ENCODE results near the gene LAMC3. TPM values are rescaled to one million over a fixed set of nuclear protein-coding genes. Genes with fewer than 3 reads are reported as not detected.

The LAMC3 gene
- total and polyA plus RNA-seq, 2 donors, result 0.61 to 2.6 TPM

DNA sequence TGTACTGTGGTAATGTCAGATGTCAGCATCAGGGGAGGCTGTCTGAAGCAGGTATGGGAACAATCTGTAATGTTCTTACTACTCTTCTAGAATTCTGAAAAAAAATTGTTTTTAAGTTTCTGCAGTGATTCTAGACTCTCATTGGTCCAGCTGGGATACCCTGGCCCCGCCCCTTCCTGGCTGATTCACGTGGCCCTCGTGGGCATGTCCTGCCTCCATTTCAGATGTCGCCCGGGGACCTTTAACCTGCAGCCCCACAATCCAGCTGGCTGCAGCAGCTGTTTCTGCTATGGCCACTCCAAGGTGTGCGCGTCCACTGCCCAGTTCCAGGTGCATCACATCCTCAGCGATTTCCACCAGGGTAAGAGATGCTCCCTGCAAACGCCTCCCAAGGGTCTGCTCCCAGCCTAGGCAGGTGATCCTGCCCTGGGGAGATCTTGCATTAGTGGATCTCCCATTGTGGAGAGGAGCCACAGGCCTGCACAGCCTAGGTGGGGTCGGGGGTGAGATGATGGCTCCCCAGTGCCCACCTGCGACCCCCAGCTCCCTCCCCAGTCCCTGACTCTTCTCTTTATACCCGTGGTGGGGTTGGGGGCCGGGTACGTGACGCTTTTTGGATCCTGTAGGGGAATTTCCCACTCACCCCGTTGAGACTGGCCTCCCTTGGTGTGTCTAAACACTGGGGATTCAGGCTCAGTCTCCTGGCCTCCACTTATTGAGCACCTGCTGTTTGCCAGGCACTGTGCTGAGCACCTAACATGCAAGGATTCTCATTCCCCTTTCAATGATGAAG lies 36.5 kb downstream of the LAMC3 start:
- Histone ChIP-seq H3K36me3 (ENCODE audit: control insufficient read depth in 2 of 2, insufficient read depth in 2 of 2, low read length in 1 of 2) (no peaks in the 10 kb centered on the region), H3K27ac (ENCODE audit: low read depth in 1 of 2, low read length in 1 of 2) (no peak overlapping the region), H3K27me3 (ENCODE audit: control insufficient read depth in 2 of 2, insufficient read depth in 1 of 2, low read length in 1 of 2) (peaks cover 0 to 14% of the 10 kb centered on the region in 2 donors), H3K4me3 (ENCODE audit: low read length in 2 of 2) (no peak overlapping the region), H3K4me1 (ENCODE audit: control insufficient read depth in 2 of 2, insufficient read depth in 2 of 2, low read length in 2 of 2) (no peaks in the 10 kb centered on the region), H3K9me3 (ENCODE audit: control insufficient read depth in 2 of 2, insufficient read depth in 1 of 2, low read length in 1 of 2) (no peaks in the 10 kb centered on the region)
- 84% methylated on average over 16 of the region's 16 CpGs for WGBS
- DNase-seq (ENCODE audit: low read depth in 6 of 9, low spot score in 9 of 9), result no peak

- Histone ChIP-seq H3K4me3 (ENCODE audit: low read length in 2 of 2) (no peak overlapping the region), H3K27ac (ENCODE audit: low read depth in 1 of 2, low read length in 1 of 2) (no peak overlapping the region), H3K4me1 (ENCODE audit: control insufficient read depth in 2 of 2, insufficient read depth in 2 of 2, low read length in 2 of 2) (no peaks in the 10 kb centered on the region), H3K36me3 (ENCODE audit: control insufficient read depth in 2 of 2, insufficient read depth in 2 of 2, low read length in 1 of 2) (no peaks in the 10 kb centered on the region), H3K27me3 (ENCODE audit: control insufficient read depth in 2 of 2, insufficient read depth in 1 of 2, low read length in 1 of 2) (peaks cover 0 to 14% of the 10 kb centered on the region in 2 donors), H3K9me3 (ENCODE audit: control insufficient read depth in 2 of 2, insufficient read depth in 1 of 2, low read length in 1 of 2) (no peaks in the 10 kb centered on the region)
- no peak for DNase-seq (ENCODE audit: low read depth in 6 of 9, low spot score in 9 of 9)
- WGBS, result 98% methylated on average over 3 of the region's 3 CpGs
Observed at GRCh38 chr9:131046093-131046380, 37.1 kb downstream of the LAMC3 start.

- 15% methylated on average over 34 of the region's 35 CpGs for WGBS
- DNase-seq (ENCODE audit: low read depth in 6 of 9, low spot score in 9 of 9), result peak; percentile 21 to 82 (median 56)
Observed at GRCh38 chr9:131046581-131047202, 37.7 kb downstream of the LAMC3 start.

DNA sequence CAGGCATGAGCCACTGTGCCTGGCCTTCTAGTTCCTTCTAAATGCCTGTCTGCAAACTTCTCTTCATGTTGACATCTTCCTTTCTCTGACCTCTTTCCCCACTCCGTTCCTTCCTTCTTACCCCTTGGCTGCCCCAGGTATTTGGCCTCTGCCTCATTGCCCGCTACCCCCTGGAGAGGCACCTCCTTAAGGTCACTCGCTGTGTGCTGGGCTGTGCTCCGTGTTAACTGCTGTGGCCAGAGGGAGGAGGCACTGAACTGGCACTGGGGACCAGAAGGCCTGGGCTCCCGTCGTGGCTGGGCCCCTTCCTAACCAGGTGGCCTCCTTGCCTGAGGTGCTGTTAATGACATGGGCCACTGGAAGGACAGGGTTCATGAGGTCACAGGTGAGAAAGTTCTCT lies 39.4 kb downstream of the LAMC3 start:
- Histone ChIP-seq H3K27me3 (ENCODE audit: control insufficient read depth in 2 of 2, insufficient read depth in 1 of 2, low read length in 1 of 2) (peaks cover 0 to 14% of the 10 kb centered on the region in 2 donors), H3K27ac (ENCODE audit: low read depth in 1 of 2, low read length in 1 of 2) (no peak overlapping the region), H3K4me1 (ENCODE audit: control insufficient read depth in 2 of 2, insufficient read depth in 2 of 2, low read length in 2 of 2) (no peaks in the 10 kb centered on the region), H3K36me3 (ENCODE audit: control insufficient read depth in 2 of 2, insufficient read depth in 2 of 2, low read length in 1 of 2) (no peaks in the 10 kb centered on the region), H3K4me3 (ENCODE audit: low read length in 2 of 2) (no peak overlapping the region), H3K9me3 (ENCODE audit: control insufficient read depth in 2 of 2, insufficient read depth in 1 of 2, low read length in 1 of 2) (no peaks in the 10 kb centered on the region)
- no peak for DNase-seq (ENCODE audit: low read depth in 6 of 9, low spot score in 9 of 9)
- 50% methylated on average over 6 of the region's 6 CpGs for WGBS

More at GRCh38 chr9:131046581-131047202, 37.7 kb downstream of the LAMC3 start:
- Histone ChIP-seq H3K4me1 (ENCODE audit: control insufficient read depth in 2 of 2, insufficient read depth in 2 of 2, low read length in 2 of 2) (no peaks in the 10 kb centered on the region), H3K36me3 (ENCODE audit: control insufficient read depth in 2 of 2, insufficient read depth in 2 of 2, low read length in 1 of 2) (no peaks in the 10 kb centered on the region), H3K27ac (ENCODE audit: low read depth in 1 of 2, low read length in 1 of 2) (no peak overlapping the region), H3K27me3 (ENCODE audit: control insufficient read depth in 2 of 2, insufficient read depth in 1 of 2, low read length in 1 of 2) (peaks cover 0 to 14% of the 10 kb centered on the region in 2 donors), H3K4me3 (ENCODE audit: low read length in 2 of 2) (no peak overlapping the region), H3K9me3 (ENCODE audit: control insufficient read depth in 2 of 2, insufficient read depth in 1 of 2, low read length in 1 of 2) (no peaks in the 10 kb centered on the region)

GRCh38 chr9:131048820-131049219 lies 39.8 kb downstream of the LAMC3 start:
- DNase-seq (ENCODE audit: low read depth in 6 of 9, low spot score in 9 of 9), result no peak
- WGBS, result 94% methylated on average over 8 of the region's 8 CpGs
- peaks cover 0 to 14% of the 10 kb centered on the region in 2 donors for H3K27me3 ChIP-seq (ENCODE audit: control insufficient read depth in 2 of 2, insufficient read depth in 1 of 2, low read length in 1 of 2)
- no peak overlapping the region for H3K27ac ChIP-seq (ENCODE audit: low read depth in 1 of 2, low read length in 1 of 2)
- H3K9me3 ChIP-seq (ENCODE audit: control insufficient read depth in 2 of 2, insufficient read depth in 1 of 2, low read length in 1 of 2), result no peaks in the 10 kb centered on the region
- no peaks in the 10 kb centered on the region for H3K36me3 ChIP-seq (ENCODE audit: control insufficient read depth in 2 of 2, insufficient read depth in 2 of 2, low read length in 1 of 2)
- H3K4me1 ChIP-seq (ENCODE audit: control insufficient read depth in 2 of 2, insufficient read depth in 2 of 2, low read length in 2 of 2), result no peaks in the 10 kb centered on the region
- H3K4me3 ChIP-seq (ENCODE audit: low read length in 2 of 2), result no peak overlapping the region

- Histone ChIP-seq H3K36me3 (ENCODE audit: control insufficient read depth in 2 of 2, insufficient read depth in 2 of 2, low read length in 1 of 2) (no peaks in the 10 kb centered on the region), H3K4me3 (ENCODE audit: low read length in 2 of 2) (no peak overlapping the region), H3K4me1 (ENCODE audit: control insufficient read depth in 2 of 2, insufficient read depth in 2 of 2, low read length in 2 of 2) (no peaks in the 10 kb centered on the region), H3K27ac (ENCODE audit: low read depth in 1 of 2, low read length in 1 of 2) (no peak overlapping the region), H3K27me3 (ENCODE audit: control insufficient read depth in 2 of 2, insufficient read depth in 1 of 2, low read length in 1 of 2) (peaks cover 0 to 14% of the 10 kb centered on the region in 2 donors), H3K9me3 (ENCODE audit: control insufficient read depth in 2 of 2, insufficient read depth in 1 of 2, low read length in 1 of 2) (no peaks in the 10 kb centered on the region)
- DNase-seq (ENCODE audit: low read depth in 6 of 9, low spot score in 9 of 9), result peak in 1 of 9 donors; percentile 10
- 67% methylated on average over 21 of the region's 21 CpGs for WGBS
Observed at GRCh38 chr9:131049829-131050715, 41.1 kb downstream of the LAMC3 start.

GRCh38 chr9:131050831-131051230 lies 41.9 kb downstream of the LAMC3 start:
- no peaks in the 10 kb centered on the region for H3K4me1 ChIP-seq (ENCODE audit: control insufficient read depth in 2 of 2, insufficient read depth in 2 of 2, low read length in 2 of 2)
- H3K36me3 ChIP-seq (ENCODE audit: control insufficient read depth in 2 of 2, insufficient read depth in 2 of 2, low read length in 1 of 2), result no peaks in the 10 kb centered on the region
- H3K27me3 ChIP-seq (ENCODE audit: control insufficient read depth in 2 of 2, insufficient read depth in 1 of 2, low read length in 1 of 2), result peaks cover 0 to 14% of the 10 kb centered on the region in 2 donors
- no peak overlapping the region for H3K4me3 ChIP-seq (ENCODE audit: low read length in 2 of 2)
- 97% methylated on average over 17 of the region's 17 CpGs for WGBS
- no peak overlapping the region for H3K27ac ChIP-seq (ENCODE audit: low read depth in 1 of 2, low read length in 1 of 2)
- no peak for DNase-seq (ENCODE audit: low read depth in 6 of 9, low spot score in 9 of 9)
- no peaks in the 10 kb centered on the region for H3K9me3 ChIP-seq (ENCODE audit: control insufficient read depth in 2 of 2, insufficient read depth in 1 of 2, low read length in 1 of 2)

DNA sequence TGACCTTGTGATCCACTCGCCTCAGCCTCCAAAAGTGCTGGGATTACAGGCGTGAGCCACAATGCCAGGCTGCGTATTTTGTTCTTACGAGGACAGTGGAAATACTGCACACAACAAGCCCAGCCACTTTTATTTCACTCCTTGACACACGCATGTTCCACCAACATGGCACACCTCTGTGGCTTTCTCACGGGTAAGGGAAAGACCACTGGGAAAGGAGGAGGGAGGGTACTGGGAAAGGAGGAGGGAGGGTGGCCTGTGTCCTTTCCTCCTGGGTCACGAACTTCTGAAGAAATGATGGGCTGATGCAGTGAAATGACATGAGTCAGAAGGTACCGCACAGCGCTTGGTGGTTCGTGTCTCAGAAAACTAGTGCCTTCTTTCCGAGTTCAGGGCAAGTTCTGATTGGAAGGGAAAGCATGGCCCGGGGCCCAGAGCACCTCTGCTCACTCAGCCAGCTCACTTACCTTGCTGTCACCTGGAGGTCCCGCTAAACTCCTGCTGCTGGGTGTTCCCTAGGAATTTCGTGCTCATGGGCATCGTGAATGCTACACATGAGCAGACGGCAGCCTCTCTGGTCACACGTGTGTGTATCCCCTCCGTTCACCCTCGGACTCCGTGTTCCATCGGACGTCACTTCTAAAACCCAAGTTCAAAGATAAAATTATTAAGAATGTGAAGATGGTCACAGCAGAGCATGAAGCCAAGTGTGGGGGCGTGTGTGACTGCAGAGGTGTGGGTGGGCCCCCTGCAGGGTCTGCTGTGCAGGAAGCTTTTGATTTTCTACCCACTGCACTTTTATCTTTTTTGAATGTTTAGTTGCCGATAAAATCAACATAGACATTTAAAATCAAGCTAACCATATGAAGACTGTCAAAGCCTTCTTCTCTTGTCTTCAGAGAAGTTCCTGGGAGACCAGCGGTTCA lies 42.9 kb downstream of the LAMC3 start:
- peaks cover 0 to 14% of the 10 kb centered on the region in 2 donors for H3K27me3 ChIP-seq (ENCODE audit: control insufficient read depth in 2 of 2, insufficient read depth in 1 of 2, low read length in 1 of 2)
- DNase-seq (ENCODE audit: low read depth in 6 of 9, low spot score in 9 of 9), result no peak
- WGBS, result 95% methylated on average over 25 of the region's 25 CpGs
- H3K4me1 ChIP-seq (ENCODE audit: control insufficient read depth in 2 of 2, insufficient read depth in 2 of 2, low read length in 2 of 2), result no peaks in the 10 kb centered on the region
- no peaks in the 10 kb centered on the region for H3K36me3 ChIP-seq (ENCODE audit: control insufficient read depth in 2 of 2, insufficient read depth in 2 of 2, low read length in 1 of 2)
- no peaks in the 10 kb centered on the region for H3K9me3 ChIP-seq (ENCODE audit: control insufficient read depth in 2 of 2, insufficient read depth in 1 of 2, low read length in 1 of 2)
- no peak overlapping the region for H3K4me3 ChIP-seq (ENCODE audit: low read length in 2 of 2)
- no peak overlapping the region for H3K27ac ChIP-seq (ENCODE audit: low read depth in 1 of 2, low read length in 1 of 2)
